LNCaP clone FGC (cell line): Measurements from ENCODE around the gene MED22.

Source experiments
- DNase-seq: peaks from one replicate; pipeline ENCODE4 v3.0.0-alpha.2; 2011; ENCODE audit warnings: low read depth
- H3K4me3 ChIP-seq: 2 replicates; pipeline ENCODE4 v1.5.1; 2011; ENCODE audit warnings: mild to moderate bottlenecking, low read depth, low read length, control low read depth
- CTCF ChIP-seq: IDR thresholded peaks from 2 replicates; pipeline ENCODE4 v1.5.1; 2012; ENCODE audit warnings: mild to moderate bottlenecking; ENCODE audit not compliant: control insufficient read depth, insufficient read depth; ENCODE audit errors: extremely low read depth

The MED22 gene

GRCh38 chr9:133369933-133370332 lies 22.0 kb upstream of the MED22 start:
- no peak for DNase-seq
- H3K4me3 ChIP-seq = no peak overlapping the region
- no peak for TF ChIP-seq CTCF

- H3K4me3 ChIP-seq = no peak overlapping the region
- DNase-seq = no peak
- no peak for TF ChIP-seq CTCF
Measured at GRCh38 chr9:133369422-133369821, 21.5 kb upstream of the MED22 start.

GRCh38 chr9:133368249-133368881 lies 20.4 kb upstream of the MED22 start:
- DNase-seq = peak; percentile 57
- no peak for TF ChIP-seq CTCF
- peak overlapping the region; percentile 3; the same call in 1 of the 2 replicates for H3K4me3 ChIP-seq

GRCh38 chr9:133367778-133368177 lies 19.8 kb upstream of the MED22 start:
- no peak for TF ChIP-seq CTCF
- H3K4me3 ChIP-seq = no peak overlapping the region
- no peak for DNase-seq

GRCh38 chr9:133367221-133367620 lies 19.3 kb upstream of the MED22 start:
- no peak for DNase-seq
- no peak for TF ChIP-seq CTCF
- no peak overlapping the region for H3K4me3 ChIP-seq

GRCh38 chr9:133366435-133366834 lies 18.5 kb upstream of the MED22 start:
- TF ChIP-seq CTCF = no peak
- DNase-seq = no peak
- H3K4me3 ChIP-seq = no peak overlapping the region

- no peak for TF ChIP-seq CTCF
- no peak overlapping the region for H3K4me3 ChIP-seq
- no peak for DNase-seq
Measured at GRCh38 chr9:133362359-133363044, 14.6 kb upstream of the MED22 start.
